HEK293 (cell line): Measurements from ENCODE around the gene CEP350.

Experiments
- GLI2 ChIP-seq: fragments of 450-650 bp; formaldehyde crosslinking; IDR thresholded peaks from 2 replicates; pipeline ENCODE4; 2017; ENCODE audit warnings: missing biosample characterization, missing genetic modification characterization, low read depth, borderline replicate concordance
- GLIS2 ChIP-seq: fragments of 450-650 bp; formaldehyde crosslinking; IDR thresholded peaks from 2 replicates; pipeline ENCODE4 v1.5.1; 2016; ENCODE audit warnings: missing biosample characterization, missing genetic modification characterization
- YY2 ChIP-seq: fragments of 450-650 bp; formaldehyde crosslinking; IDR thresholded peaks from 2 replicates; pipeline ENCODE4 v1.5.1; 2016; ENCODE audit warnings: missing biosample characterization, missing genetic modification characterization
- ZNF211 ChIP-seq: fragments of 450-650 bp; formaldehyde crosslinking; IDR thresholded peaks from 2 replicates; pipeline ENCODE4 v1.5.1; 2016; ENCODE audit warnings: low read depth, missing biosample characterization, missing genetic modification characterization
- ZNF23 ChIP-seq: fragments of 450-650 bp; formaldehyde crosslinking; IDR thresholded peaks from 2 replicates; pipeline ENCODE4 v1.5.1; 2016; ENCODE audit warnings: missing biosample characterization, missing genetic modification characterization, borderline replicate concordance
- ZNF239 ChIP-seq: fragments of 450-650 bp; formaldehyde crosslinking; IDR thresholded peaks from 2 replicates; pipeline ENCODE4 v1.5.1; 2016; ENCODE audit warnings: missing biosample characterization, missing genetic modification characterization
- ZNF248 ChIP-seq: fragments of 450-650 bp; formaldehyde crosslinking; IDR thresholded peaks from 2 replicates; pipeline ENCODE4 v1.5.1; 2017; ENCODE audit warnings: missing biosample characterization, missing genetic modification characterization
- ZNF266 ChIP-seq: fragments of 450-650 bp; formaldehyde crosslinking; IDR thresholded peaks from 2 replicates; pipeline ENCODE4 v1.5.1; 2016; ENCODE audit warnings: missing biosample characterization, missing genetic modification characterization, low read depth
- ZNF292 ChIP-seq: fragments of 450-650 bp; formaldehyde crosslinking; IDR thresholded peaks from 2 replicates; pipeline ENCODE4 v1.5.1; 2016; ENCODE audit warnings: low read depth, missing biosample characterization, missing genetic modification characterization, borderline replicate concordance
- ZNF335 ChIP-seq: fragments of 450-650 bp; formaldehyde crosslinking; conservative IDR thresholded peaks from 2 replicates; pipeline ENCODE4 v1.5.1; 2016; ENCODE audit warnings: missing biosample characterization, missing genetic modification characterization
- ZNF433 ChIP-seq: fragments of 450-650 bp; formaldehyde crosslinking; IDR thresholded peaks from 2 replicates; pipeline ENCODE4 v1.5.1; 2016; ENCODE audit warnings: missing biosample characterization, missing genetic modification characterization, low read depth
- ZNF510 ChIP-seq: fragments of 450-650 bp; formaldehyde crosslinking; IDR thresholded peaks from 2 replicates; pipeline ENCODE4 v1.5.1; 2018; ENCODE audit warnings: mild to moderate bottlenecking, missing genetic modification characterization, missing biosample characterization; ENCODE audit not compliant: insufficient replicate concordance
- ZNF514 ChIP-seq: fragments of 450-650 bp; formaldehyde crosslinking; IDR thresholded peaks from 2 replicates; pipeline ENCODE4 v1.5.1; 2016; ENCODE audit warnings: missing biosample characterization, missing genetic modification characterization
- ZNF521 ChIP-seq: fragments of 450-650 bp; formaldehyde crosslinking; IDR thresholded peaks from 2 replicates; pipeline ENCODE4 v1.5.1; 2017; ENCODE audit warnings: missing biosample characterization, mild to moderate bottlenecking, missing genetic modification characterization
- ZNF544 ChIP-seq: fragments of 450-650 bp; formaldehyde crosslinking; IDR thresholded peaks from 2 replicates; pipeline ENCODE4 v1.5.0; 2017; ENCODE audit warnings: missing biosample characterization, missing genetic modification characterization
- ZNF560 ChIP-seq: fragments of 450-650 bp; formaldehyde crosslinking; IDR thresholded peaks from 2 replicates; pipeline ENCODE4 v1.5.1; 2017; ENCODE audit warnings: missing biosample characterization, missing genetic modification characterization, borderline replicate concordance
- ZNF585B ChIP-seq: fragments of 450-650 bp; formaldehyde crosslinking; IDR thresholded peaks from 2 replicates; pipeline ENCODE4 v1.5.1; 2016; ENCODE audit warnings: missing biosample characterization, missing genetic modification characterization
- ZNF629 ChIP-seq: fragments of 450-650 bp; formaldehyde crosslinking; IDR thresholded peaks from 2 replicates; pipeline ENCODE4 v1.5.1; 2017; ENCODE audit warnings: missing biosample characterization, missing genetic modification characterization
- ZSCAN30 ChIP-seq: fragments of 450-650 bp; IDR thresholded peaks from 2 replicates; pipeline ENCODE4 v1.5.1; 2018; ENCODE audit warnings: missing biosample characterization, mild to moderate bottlenecking, missing genetic modification characterization, moderate library complexity
- TF ChIP-seq, protein P1 (sequence below): fragments of 450-650 bp; formaldehyde crosslinking; IDR thresholded peaks from 2 replicates; pipeline ENCODE4 v1.5.1; 2016; ENCODE audit warnings: missing biosample characterization, missing genetic modification characterization
- TF ChIP-seq, protein P2 (sequence below): fragments of 450-650 bp; formaldehyde crosslinking; IDR thresholded peaks from 2 replicates; pipeline ENCODE4 v1.5.1; 2016; ENCODE audit warnings: missing biosample characterization, missing genetic modification characterization
- TF ChIP-seq, protein P3 (sequence below): fragments of 450-650 bp; formaldehyde crosslinking; IDR thresholded peaks from 2 replicates; pipeline ENCODE4 v1.5.1; 2016; ENCODE audit warnings: missing biosample characterization, missing genetic modification characterization
- TF ChIP-seq, protein P4 (sequence below): fragments of 450-650 bp; formaldehyde crosslinking; IDR thresholded peaks from 2 replicates; pipeline ENCODE4 v1.5.1; 2016; ENCODE audit warnings: missing biosample characterization, missing genetic modification characterization
- TF ChIP-seq, protein P5 (sequence below): fragments of 450-650 bp; formaldehyde crosslinking; IDR thresholded peaks from 2 replicates; pipeline ENCODE4 v1.5.1; 2016; ENCODE audit warnings: missing biosample characterization, missing genetic modification characterization
- TF ChIP-seq, protein P6 (sequence below): fragments of 450-650 bp; formaldehyde crosslinking; IDR thresholded peaks from 2 replicates; pipeline ENCODE4 v1.5.1; 2017; ENCODE audit warnings: missing biosample characterization, missing genetic modification characterization
- TF ChIP-seq, protein P7 (sequence below): fragments of 450-650 bp; formaldehyde crosslinking; IDR thresholded peaks from 2 replicates; pipeline ENCODE4 v1.5.1; 2016; ENCODE audit warnings: missing biosample characterization, missing genetic modification characterization

The CEP350 gene

DNA sequence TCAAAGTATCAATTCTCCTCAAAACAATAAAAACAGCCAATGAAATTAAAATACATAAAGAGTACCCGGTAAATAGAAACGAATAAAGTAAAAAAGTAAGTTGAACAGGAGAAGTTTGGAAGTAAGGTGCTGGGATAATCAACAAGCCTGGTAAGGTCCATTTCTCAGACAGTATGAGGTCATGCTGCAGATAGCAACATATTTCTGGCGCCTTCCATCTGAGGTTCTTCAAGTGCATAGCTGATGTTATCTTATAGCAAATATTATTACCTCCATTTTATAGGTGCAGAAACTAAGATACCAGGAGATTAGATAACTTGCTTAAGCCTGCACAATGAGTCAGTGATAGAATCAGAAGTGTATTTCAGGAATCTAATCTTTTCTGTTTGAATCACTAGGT is 23.7 kb upstream of the CEP350 start (continued):
- TF ChIP-seq, protein P1, sequence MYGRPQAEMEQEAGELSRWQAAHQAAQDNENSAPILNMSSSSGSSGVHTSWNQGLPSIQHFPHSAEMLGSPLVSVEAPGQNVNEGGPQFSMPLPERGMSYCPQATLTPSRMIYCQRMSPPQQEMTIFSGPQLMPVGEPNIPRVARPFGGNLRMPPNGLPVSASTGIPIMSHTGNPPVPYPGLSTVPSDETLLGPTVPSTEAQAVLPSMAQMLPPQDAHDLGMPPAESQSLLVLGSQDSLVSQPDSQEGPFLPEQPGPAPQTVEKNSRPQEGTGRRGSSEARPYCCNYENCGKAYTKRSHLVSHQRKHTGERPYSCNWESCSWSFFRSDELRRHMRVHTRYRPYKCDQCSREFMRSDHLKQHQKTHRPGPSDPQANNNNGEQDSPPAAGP (tag by site-specific recombination), result no peak
- peak; percentile 97 for TF ChIP-seq ZNF629 (tag by site-specific recombination)
- TF ChIP-seq ZSCAN30 (tag by site-specific recombination), result no peak; the same call in 1 of the 2 replicates
- TF ChIP-seq ZNF23, result no peak
- TF ChIP-seq, protein P2, sequence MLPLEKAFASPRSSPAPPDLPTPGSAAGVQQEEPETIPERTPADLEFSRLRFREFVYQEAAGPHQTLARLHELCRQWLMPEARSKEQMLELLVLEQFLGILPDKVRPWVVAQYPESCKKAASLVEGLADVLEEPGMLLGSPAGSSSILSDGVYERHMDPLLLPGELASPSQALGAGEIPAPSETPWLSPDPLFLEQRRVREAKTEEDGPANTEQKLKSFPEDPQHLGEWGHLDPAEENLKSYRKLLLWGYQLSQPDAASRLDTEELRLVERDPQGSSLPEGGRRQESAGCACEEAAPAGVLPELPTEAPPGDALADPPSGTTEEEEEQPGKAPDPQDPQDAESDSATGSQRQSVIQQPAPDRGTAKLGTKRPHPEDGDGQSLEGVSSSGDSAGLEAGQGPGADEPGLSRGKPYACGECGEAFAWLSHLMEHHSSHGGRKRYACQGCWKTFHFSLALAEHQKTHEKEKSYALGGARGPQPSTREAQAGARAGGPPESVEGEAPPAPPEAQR (tag by site-specific recombination), result no peak
- TF ChIP-seq GLI2 (tag by site-specific recombination), result peak; percentile 90
- TF ChIP-seq YY2 (tag by site-specific recombination), result no peak
- TF ChIP-seq ZNF544, result no peak
- no peak for TF ChIP-seq ZNF585B (tag by site-specific recombination)
- TF ChIP-seq ZNF521, result no peak
- TF ChIP-seq ZNF335, result peak; percentile 83
- TF ChIP-seq, protein P3, sequence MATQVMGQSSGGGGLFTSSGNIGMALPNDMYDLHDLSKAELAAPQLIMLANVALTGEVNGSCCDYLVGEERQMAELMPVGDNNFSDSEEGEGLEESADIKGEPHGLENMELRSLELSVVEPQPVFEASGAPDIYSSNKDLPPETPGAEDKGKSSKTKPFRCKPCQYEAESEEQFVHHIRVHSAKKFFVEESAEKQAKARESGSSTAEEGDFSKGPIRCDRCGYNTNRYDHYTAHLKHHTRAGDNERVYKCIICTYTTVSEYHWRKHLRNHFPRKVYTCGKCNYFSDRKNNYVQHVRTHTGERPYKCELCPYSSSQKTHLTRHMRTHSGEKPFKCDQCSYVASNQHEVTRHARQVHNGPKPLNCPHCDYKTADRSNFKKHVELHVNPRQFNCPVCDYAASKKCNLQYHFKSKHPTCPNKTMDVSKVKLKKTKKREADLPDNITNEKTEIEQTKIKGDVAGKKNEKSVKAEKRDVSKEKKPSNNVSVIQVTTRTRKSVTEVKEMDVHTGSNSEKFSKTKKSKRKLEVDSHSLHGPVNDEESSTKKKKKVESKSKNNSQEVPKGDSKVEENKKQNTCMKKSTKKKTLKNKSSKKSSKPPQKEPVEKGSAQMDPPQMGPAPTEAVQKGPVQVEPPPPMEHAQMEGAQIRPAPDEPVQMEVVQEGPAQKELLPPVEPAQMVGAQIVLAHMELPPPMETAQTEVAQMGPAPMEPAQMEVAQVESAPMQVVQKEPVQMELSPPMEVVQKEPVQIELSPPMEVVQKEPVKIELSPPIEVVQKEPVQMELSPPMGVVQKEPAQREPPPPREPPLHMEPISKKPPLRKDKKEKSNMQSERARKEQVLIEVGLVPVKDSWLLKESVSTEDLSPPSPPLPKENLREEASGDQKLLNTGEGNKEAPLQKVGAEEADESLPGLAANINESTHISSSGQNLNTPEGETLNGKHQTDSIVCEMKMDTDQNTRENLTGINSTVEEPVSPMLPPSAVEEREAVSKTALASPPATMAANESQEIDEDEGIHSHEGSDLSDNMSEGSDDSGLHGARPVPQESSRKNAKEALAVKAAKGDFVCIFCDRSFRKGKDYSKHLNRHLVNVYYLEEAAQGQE, result no peak
- TF ChIP-seq, protein P4, sequence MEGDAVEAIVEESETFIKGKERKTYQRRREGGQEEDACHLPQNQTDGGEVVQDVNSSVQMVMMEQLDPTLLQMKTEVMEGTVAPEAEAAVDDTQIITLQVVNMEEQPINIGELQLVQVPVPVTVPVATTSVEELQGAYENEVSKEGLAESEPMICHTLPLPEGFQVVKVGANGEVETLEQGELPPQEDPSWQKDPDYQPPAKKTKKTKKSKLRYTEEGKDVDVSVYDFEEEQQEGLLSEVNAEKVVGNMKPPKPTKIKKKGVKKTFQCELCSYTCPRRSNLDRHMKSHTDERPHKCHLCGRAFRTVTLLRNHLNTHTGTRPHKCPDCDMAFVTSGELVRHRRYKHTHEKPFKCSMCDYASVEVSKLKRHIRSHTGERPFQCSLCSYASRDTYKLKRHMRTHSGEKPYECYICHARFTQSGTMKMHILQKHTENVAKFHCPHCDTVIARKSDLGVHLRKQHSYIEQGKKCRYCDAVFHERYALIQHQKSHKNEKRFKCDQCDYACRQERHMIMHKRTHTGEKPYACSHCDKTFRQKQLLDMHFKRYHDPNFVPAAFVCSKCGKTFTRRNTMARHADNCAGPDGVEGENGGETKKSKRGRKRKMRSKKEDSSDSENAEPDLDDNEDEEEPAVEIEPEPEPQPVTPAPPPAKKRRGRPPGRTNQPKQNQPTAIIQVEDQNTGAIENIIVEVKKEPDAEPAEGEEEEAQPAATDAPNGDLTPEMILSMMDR (tag by site-specific recombination), result no peak
- TF ChIP-seq, protein P5, sequence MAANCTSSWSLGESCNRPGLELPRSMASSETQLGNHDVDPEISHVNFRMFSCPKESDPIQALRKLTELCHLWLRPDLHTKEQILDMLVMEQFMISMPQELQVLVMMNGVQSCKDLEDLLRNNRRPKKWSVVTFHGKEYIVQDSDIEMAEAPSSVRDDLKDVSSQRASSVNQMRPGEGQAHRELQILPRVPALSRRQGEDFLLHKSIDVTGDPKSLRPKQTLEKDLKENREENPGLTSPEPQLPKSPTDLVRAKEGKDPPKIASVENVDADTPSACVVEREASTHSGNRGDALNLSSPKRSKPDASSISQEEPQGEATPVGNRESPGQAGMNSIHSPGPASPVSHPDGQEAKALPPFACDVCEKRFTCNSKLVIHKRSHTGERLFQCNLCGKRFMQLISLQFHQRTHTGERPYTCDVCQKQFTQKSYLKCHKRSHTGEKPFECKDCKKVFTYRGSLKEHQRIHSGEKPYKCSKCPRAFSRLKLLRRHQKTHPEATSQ (tag by site-specific recombination), result no peak
- TF ChIP-seq, protein P6, sequence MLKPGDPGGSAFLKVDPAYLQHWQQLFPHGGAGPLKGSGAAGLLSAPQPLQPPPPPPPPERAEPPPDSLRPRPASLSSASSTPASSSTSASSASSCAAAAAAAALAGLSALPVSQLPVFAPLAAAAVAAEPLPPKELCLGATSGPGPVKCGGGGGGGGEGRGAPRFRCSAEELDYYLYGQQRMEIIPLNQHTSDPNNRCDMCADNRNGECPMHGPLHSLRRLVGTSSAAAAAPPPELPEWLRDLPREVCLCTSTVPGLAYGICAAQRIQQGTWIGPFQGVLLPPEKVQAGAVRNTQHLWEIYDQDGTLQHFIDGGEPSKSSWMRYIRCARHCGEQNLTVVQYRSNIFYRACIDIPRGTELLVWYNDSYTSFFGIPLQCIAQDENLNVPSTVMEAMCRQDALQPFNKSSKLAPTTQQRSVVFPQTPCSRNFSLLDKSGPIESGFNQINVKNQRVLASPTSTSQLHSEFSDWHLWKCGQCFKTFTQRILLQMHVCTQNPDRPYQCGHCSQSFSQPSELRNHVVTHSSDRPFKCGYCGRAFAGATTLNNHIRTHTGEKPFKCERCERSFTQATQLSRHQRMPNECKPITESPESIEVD (tag by site-specific recombination), result peak; percentile 94
- no peak for TF ChIP-seq ZNF266
- TF ChIP-seq ZNF248, result no peak
- TF ChIP-seq ZNF211 (tag by site-specific recombination), result no peak
- TF ChIP-seq ZNF292 (tag by site-specific recombination), result no peak
- TF ChIP-seq GLIS2 (tag by site-specific recombination), result no peak
- TF ChIP-seq, protein P7, sequence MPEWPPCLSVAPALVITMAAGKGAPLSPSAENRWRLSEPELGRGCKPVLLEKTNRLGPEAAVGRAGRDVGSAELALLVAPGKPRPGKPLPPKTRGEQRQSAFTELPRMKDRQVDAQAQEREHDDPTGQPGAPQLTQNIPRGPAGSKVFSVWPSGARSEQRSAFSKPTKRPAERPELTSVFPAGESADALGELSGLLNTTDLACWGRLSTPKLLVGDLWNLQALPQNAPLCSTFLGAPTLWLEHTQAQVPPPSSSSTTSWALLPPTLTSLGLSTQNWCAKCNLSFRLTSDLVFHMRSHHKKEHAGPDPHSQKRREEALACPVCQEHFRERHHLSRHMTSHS (tag by site-specific recombination), result no peak
- no peak for TF ChIP-seq ZNF433 (tag by site-specific recombination)
- TF ChIP-seq ZNF239 (tag by site-specific recombination), result no peak
- no peak for TF ChIP-seq ZNF514 (tag by site-specific recombination)
- no peak for TF ChIP-seq ZNF560 (tag by site-specific recombination)
- no peak for TF ChIP-seq ZNF510 (tag by site-specific recombination)
